NCI-H2196 treated with DMSO at 0.1 percent for 48 hours (cell line): ENCODE results near the gene ASAP2.

Source experiments
- DNase-seq: peaks from one replicate; lab custom pipeline; 2025; ENCODE audit not compliant: unreplicated experiment; lab: John Stamatoyannopoulos, UW

ASAP2 gene

GRCh38 chr2:9205963-9206948 is at the start of gene ASAP2:
Gene ASAP2, plus strand, starts transcription at chr2:9206812. Its CDS starts 293 bp downstream, at chr2:9207105.
- peak; percentile 36 for DNase-seq

GRCh38 chr2:9158786-9159779 is 47.5 kb upstream of the ASAP2 start:
- DNase-seq: no peak

- no peak for DNase-seq
These were observed 45.9 kb upstream of the ASAP2 start for GRCh38 chr2:9160732-9161131.

- no peak for DNase-seq
These were observed 43.8 kb upstream of the ASAP2 start for GRCh38 chr2:9162841-9163240.

GRCh38 chr2:9163306-9164111 is 43.1 kb upstream of the ASAP2 start:
- no peak for DNase-seq

GRCh38 chr2:9164112-9164608 is 42.5 kb upstream of the ASAP2 start:
- DNase-seq: no peak

GRCh38 chr2:9165625-9166024 is 41.0 kb upstream of the ASAP2 start:
- DNase-seq: no peak

GRCh38 chr2:9166579-9167377 is 39.8 kb upstream of the ASAP2 start:
- DNase-seq: no peak

GRCh38 chr2:9167718-9168657 is 38.6 kb upstream of the ASAP2 start:
- DNase-seq: no peak

GRCh38 chr2:9168821-9169221 is 37.8 kb upstream of the ASAP2 start:
- DNase-seq: no peak

- no peak for DNase-seq
These were observed 37.1 kb upstream of the ASAP2 start for GRCh38 chr2:9169349-9170107.

GRCh38 chr2:9170458-9171130 is 36.0 kb upstream of the ASAP2 start:
- no peak for DNase-seq

- peak; percentile 66 for DNase-seq
These were observed 31.7 kb upstream of the ASAP2 start for GRCh38 chr2:9174771-9175437.

- DNase-seq: no peak
These were observed 28.3 kb upstream of the ASAP2 start for GRCh38 chr2:9178110-9178903.

GRCh38 chr2:9178904-9179571 is 27.6 kb upstream of the ASAP2 start:
- peak; percentile 75 for DNase-seq
